Measurements from ENCODE around the gene SSR4.

- no peak for TF ChIP-seq EZH2phosphoT487 (IDR thresholded peaks at IDR 0.05; ENCODE audit: borderline replicate concordance, low read depth, low read length)
- no peak for TF ChIP-seq CTCF (conservative IDR thresholded peaks at IDR 0.05; ENCODE audit: low read length)
Measured at GRCh38 chrX:153814591-153815315, 20.3 kb downstream of the SSR4 start.

All from OCI-LY7 (cell line).